Measurements from ENCODE around the gene PSKH1. TPM values are rescaled to one million over a fixed set of nuclear protein-coding genes. Genes with fewer than 3 reads are reported as not detected.

The PSKH1 gene
- total RNA-seq, 1 donor from 2014 or later, result 19.5 TPM

DNA sequence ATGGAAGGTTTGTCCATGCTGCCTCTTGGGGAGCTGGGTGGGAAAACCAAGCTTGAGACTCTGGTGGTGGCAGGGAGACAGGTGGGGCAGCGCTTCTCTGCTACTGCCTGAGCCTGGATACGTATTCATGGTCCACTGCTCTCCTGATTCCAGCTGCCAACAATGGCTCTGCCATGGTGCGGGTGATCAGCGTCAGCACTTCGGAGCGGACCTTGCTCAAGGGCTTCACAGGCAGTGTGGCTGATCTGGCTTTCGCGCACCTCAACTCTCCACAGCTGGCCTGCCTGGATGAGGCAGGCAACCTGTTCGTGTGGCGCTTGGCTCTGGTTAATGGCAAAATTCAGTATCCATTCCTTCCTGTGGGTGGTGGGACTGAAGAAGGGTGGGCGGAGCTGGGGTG, 16.0 kb upstream of the PSKH1 start:
- Histone ChIP-seq H3K27ac (replicated peaks) (no peak overlapping the region), H3K4me3 (no peak overlapping the region), H3K36me3 (peaks cover 65% of the 10 kb centered on the region), H3K4me1 (peaks cover 68% of the 10 kb centered on the region), H3K27me3 (ENCODE audit: low read depth) (no peaks in the 10 kb centered on the region), H3K9me3 (replicated peaks) (no peaks in the 10 kb centered on the region)
- intact Hi-C loops (cut with micrococcal nuclease), result no loop called here
- TF ChIP-seq, protein P1, sequence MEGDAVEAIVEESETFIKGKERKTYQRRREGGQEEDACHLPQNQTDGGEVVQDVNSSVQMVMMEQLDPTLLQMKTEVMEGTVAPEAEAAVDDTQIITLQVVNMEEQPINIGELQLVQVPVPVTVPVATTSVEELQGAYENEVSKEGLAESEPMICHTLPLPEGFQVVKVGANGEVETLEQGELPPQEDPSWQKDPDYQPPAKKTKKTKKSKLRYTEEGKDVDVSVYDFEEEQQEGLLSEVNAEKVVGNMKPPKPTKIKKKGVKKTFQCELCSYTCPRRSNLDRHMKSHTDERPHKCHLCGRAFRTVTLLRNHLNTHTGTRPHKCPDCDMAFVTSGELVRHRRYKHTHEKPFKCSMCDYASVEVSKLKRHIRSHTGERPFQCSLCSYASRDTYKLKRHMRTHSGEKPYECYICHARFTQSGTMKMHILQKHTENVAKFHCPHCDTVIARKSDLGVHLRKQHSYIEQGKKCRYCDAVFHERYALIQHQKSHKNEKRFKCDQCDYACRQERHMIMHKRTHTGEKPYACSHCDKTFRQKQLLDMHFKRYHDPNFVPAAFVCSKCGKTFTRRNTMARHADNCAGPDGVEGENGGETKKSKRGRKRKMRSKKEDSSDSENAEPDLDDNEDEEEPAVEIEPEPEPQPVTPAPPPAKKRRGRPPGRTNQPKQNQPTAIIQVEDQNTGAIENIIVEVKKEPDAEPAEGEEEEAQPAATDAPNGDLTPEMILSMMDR (IDR thresholded peaks at IDR 0.05; ENCODE audit: borderline replicate concordance), result no peak
- no peak for DNase-seq

DNA sequence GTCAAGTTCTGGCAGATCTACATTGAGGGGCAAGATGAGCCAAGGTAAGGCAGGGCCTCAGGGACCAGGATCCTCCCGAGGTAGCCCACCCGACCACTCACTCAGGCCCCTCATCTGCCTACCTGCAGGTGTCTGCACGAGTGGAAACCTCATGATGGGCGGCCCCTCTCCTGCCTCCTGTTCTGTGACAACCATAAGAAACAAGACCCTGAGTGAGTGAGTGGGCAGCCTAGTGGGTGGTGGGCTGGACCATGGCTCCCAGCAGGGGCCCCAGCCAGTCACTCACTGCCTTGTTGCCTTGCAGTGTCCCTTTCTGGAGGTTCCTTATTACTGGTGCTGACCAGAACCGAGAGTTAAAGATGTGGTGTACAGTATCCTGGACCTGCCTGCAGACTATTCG, 14.8 kb upstream of the PSKH1 start:
- peaks cover 77% of the 10 kb centered on the region for H3K36me3 ChIP-seq

DNA sequence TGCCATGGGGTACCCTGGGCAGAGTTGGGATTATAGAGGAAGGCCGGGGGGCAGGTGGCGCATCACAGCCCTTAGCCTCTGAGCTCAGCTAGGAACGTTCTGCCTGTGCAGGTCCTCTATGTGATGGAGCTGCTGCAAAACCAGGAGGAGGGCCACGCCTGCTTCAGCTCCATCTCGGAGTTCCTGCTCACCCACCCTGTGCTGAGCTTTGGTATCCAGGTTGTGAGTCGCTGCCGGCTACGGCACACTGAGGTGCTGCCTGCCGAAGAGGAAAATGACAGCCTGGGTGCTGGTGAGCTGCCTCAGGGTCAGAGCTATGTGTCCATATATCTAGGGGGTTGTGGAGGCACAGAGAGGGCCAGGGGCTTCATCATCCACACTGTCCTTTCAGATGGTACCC, 14.2 kb upstream of the PSKH1 start:
- Histone ChIP-seq H3K27ac (replicated peaks) (no peak overlapping the region), H3K27me3 (ENCODE audit: low read depth) (no peaks in the 10 kb centered on the region), H3K36me3 (peaks cover 83% of the 10 kb centered on the region), H3K4me1 (peaks cover 69% of the 10 kb centered on the region), H3K4me3 (no peak overlapping the region), H3K9me3 (replicated peaks) (no peaks in the 10 kb centered on the region)
- TF ChIP-seq, protein P1 (IDR thresholded peaks at IDR 0.05; ENCODE audit: borderline replicate concordance), result no peak
- intact Hi-C loops (cut with micrococcal nuclease), result no loop called here
- DNase-seq, result no peak

More for the DNA sequence above, 14.8 kb upstream of the PSKH1 start:
- intact Hi-C loops (cut with micrococcal nuclease), result no loop called here
- TF ChIP-seq, protein P1 (IDR thresholded peaks at IDR 0.05; ENCODE audit: borderline replicate concordance), result no peak
- no peaks in the 10 kb centered on the region for H3K9me3 ChIP-seq (replicated peaks)
- no peak for DNase-seq
- H3K27me3 ChIP-seq (ENCODE audit: low read depth), result no peaks in the 10 kb centered on the region
- H3K4me1 ChIP-seq, result peaks cover 69% of the 10 kb centered on the region
- no peak overlapping the region for H3K27ac ChIP-seq (replicated peaks)
- no peak overlapping the region for H3K4me3 ChIP-seq

DNA sequence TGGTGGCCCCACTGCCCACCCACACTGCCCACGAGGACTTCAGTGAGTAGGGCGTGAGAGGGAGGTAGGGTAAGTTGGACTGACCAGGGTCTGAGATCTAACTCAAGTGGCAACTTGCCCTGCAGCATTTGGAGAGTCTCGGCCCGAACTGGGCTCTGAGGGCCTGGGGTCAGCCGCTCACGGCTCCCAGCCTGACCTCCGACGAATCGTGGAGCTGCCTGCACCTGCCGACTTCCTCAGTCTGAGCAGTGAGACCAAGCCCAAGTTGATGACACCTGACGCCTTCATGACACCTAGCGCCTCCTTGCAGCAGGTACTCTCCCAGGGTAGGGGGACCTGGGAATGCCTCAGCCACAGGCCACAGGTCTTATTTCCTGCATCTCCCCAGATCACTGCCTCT, 13.6 kb upstream of the PSKH1 start:
- H3K27ac ChIP-seq (replicated peaks), result no peak overlapping the region
- DNase-seq, result no peak
- peaks cover 89% of the 10 kb centered on the region for H3K36me3 ChIP-seq
- H3K4me3 ChIP-seq, result no peak overlapping the region
- intact Hi-C loops (cut with micrococcal nuclease), result no loop called here
- no peaks in the 10 kb centered on the region for H3K9me3 ChIP-seq (replicated peaks)
- TF ChIP-seq, protein P1 (IDR thresholded peaks at IDR 0.05; ENCODE audit: borderline replicate concordance), result no peak
- H3K4me1 ChIP-seq, result peaks cover 69% of the 10 kb centered on the region
- no peaks in the 10 kb centered on the region for H3K27me3 ChIP-seq (ENCODE audit: low read depth)

DNA sequence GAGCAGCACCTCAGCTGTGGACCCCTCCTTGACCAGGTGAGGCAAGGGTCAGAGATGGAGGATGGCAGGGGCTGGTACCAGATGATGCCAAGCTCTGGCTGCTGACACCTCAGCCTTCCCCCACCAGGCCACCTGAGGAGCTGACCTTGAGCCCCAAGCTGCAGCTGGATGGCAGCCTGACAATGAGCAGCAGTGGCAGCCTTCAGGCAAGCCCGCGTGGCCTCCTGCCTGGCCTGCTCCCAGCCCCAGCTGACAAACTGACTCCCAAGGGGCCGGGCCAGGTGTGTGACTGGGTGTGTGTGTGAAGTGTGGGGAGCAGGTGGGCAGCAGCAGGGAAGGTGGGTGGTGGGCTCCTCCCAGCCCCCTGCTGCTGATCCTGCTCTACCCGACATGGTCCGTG, 13.1 kb upstream of the PSKH1 start:
- TF ChIP-seq, protein P1 (IDR thresholded peaks at IDR 0.05; ENCODE audit: borderline replicate concordance), result no peak
- peaks cover 89% of the 10 kb centered on the region for H3K36me3 ChIP-seq
- H3K27me3 ChIP-seq (ENCODE audit: low read depth), result no peaks in the 10 kb centered on the region
- intact Hi-C loops (cut with micrococcal nuclease), result no loop called here
- peaks cover 69% of the 10 kb centered on the region for H3K4me1 ChIP-seq
- no peaks in the 10 kb centered on the region for H3K9me3 ChIP-seq (replicated peaks)
- DNase-seq, result no peak
- H3K4me3 ChIP-seq, result no peak overlapping the region
- H3K27ac ChIP-seq (replicated peaks), result no peak overlapping the region

DNA sequence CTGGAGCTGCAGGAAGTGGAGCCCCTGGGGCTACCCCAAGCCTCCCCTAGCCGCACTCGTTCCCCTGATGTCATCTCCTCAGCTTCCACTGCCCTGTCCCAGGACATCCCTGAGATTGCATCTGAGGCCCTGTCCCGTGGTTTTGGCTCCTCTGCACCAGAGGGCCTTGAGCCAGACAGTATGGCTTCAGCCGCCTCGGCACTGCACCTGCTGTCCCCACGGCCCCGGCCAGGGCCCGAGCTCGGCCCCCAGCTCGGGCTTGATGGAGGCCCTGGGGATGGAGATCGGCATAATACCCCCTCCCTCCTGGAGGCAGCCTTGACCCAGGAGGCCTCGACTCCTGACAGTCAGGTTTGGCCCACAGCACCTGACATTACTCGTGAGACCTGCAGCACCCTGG, 12.5 kb upstream of the PSKH1 start:
- intact Hi-C loops (cut with micrococcal nuclease), result no loop called here
- H3K36me3 ChIP-seq, result peaks cover 85% of the 10 kb centered on the region
- no peak overlapping the region for H3K4me3 ChIP-seq
- no peak for DNase-seq
- H3K4me1 ChIP-seq, result peaks cover 67% of the 10 kb centered on the region
- H3K9me3 ChIP-seq (replicated peaks), result no peaks in the 10 kb centered on the region
- H3K27me3 ChIP-seq (ENCODE audit: low read depth), result no peaks in the 10 kb centered on the region
- peak overlapping the region; percentile 93 for H3K27ac ChIP-seq (replicated peaks)
- TF ChIP-seq, protein P1 (IDR thresholded peaks at IDR 0.05; ENCODE audit: borderline replicate concordance), result no peak
